Astrocyte of the spinal cord (primary cell): ENCODE measurements around the gene AP1M1.

Experiments used
- DNase-seq: peaks from one replicate; pipeline ENCODE4 v3.0.0; 2011; ENCODE audit warnings: low read depth, low spot score
- H3K4me3 ChIP-seq: 2 replicates; pipeline ENCODE4 v1.5.1; 2011; ENCODE audit warnings: low read depth, mild to moderate bottlenecking, low read length, moderate library complexity
- CTCF ChIP-seq: IDR thresholded peaks from 2 replicates; pipeline ENCODE4 v1.5.1; 2012; ENCODE audit warnings: low read depth, mild to moderate bottlenecking, low read length, inconsistent platforms
- in situ Hi-C: cut with HindIII; loops from 2 replicates; pipeline ENCODE4 v1.10.0; 2017; ENCODE audit warnings: low sequenced_read_pairs

Gene AP1M1

GRCh38 chr19:16191216-16191908 lies 6.3 kb upstream of the AP1M1 start:
- no peak overlapping the region for H3K4me3 ChIP-seq
- no peak for TF ChIP-seq CTCF
- no peak for DNase-seq
- in situ Hi-C loops: no loop called here

DNA sequence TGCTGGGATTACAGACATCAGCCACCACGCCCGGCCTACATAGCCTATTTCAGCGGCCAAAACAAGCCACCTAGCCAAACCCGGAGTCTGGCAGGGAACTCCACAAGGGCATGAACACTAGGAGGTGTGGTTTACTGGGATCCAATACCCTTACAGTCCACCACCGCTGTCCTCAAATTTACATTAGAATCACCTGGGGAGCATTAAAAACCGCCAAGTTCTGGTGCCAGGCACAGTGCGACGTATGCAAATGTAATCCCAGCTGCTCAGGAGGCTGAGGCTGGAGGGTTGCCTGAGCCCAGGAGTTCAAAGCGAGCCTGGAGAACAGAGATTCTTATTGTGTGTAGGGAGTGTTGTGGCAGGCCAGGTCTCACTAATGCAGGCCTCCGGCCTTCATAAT lies 4.2 kb upstream of the AP1M1 start:
- H3K4me3 ChIP-seq: no peak overlapping the region
- in situ Hi-C loops: no loop called here

GRCh38 chr19:16197188-16197621 lies 506 bp upstream of the AP1M1 start:
- in situ Hi-C loops: no loop called here
- peak; percentile 84 for DNase-seq

More for the DNA sequence above, 4.2 kb upstream of the AP1M1 start:
- TF ChIP-seq CTCF: no peak
- no peak for DNase-seq

GRCh38 chr19:16198370-16198651 lies 600 bp downstream of the AP1M1 start:
- no peak for DNase-seq

More at GRCh38 chr19:16197188-16197621, 506 bp upstream of the AP1M1 start:
- peak overlapping the region; percentile 92 for H3K4me3 ChIP-seq
- TF ChIP-seq CTCF: no peak

GRCh38 chr19:16199275-16199932 lies 1.7 kb downstream of the AP1M1 start:
- in situ Hi-C loops: no loop called here
- DNase-seq: no peak
- no peak for TF ChIP-seq CTCF
- H3K4me3 ChIP-seq: no peak overlapping the region

More at GRCh38 chr19:16198370-16198651, 600 bp downstream of the AP1M1 start:
- TF ChIP-seq CTCF: no peak
- in situ Hi-C loops: no loop called here
- peak overlapping the region; percentile 92 for H3K4me3 ChIP-seq

- no peak overlapping the region for H3K4me3 ChIP-seq
- TF ChIP-seq CTCF: no peak
These were observed 2.6 kb downstream of the AP1M1 start for GRCh38 chr19:16200038-16201010.

More at GRCh38 chr19:16200038-16201010, 2.6 kb downstream of the AP1M1 start:
- in situ Hi-C loops: no loop called here
- DNase-seq: no peak
